Keratinocyte (primary cell): ENCODE results near the gene FAM120B. TPM values are rescaled to one million over a fixed set of nuclear protein-coding genes. Genes with fewer than 3 reads are reported as not detected.

Source experiments
- DNase-seq: peaks from one replicate; pipeline ENCODE4 v3.0.0-alpha.2; 2011; ENCODE audit warnings: low read depth, missing footprints, low spot score
- FAIRE-seq: peaks from 2 replicates; lab custom pipeline; 2011; peaks lifted over from hg19 to GRCh38; lab: Jason Lieb, UNC
- H2AFZ ChIP-seq: 2 replicates; pipeline ENCODE4 v1.6.0; 2012; ENCODE audit warnings: low read length, control low read depth, inconsistent platforms; ENCODE audit not compliant: control insufficient read depth
- H3K27ac ChIP-seq: 2 replicates; pipeline ENCODE4 v1.5.1; 2011; ENCODE audit warnings: low read length; ENCODE audit not compliant: control insufficient read depth, insufficient read depth
- H3K27me3 ChIP-seq: 3 replicates; pipeline ENCODE4 v1.6.0; 2011; ENCODE audit warnings: low read length; ENCODE audit not compliant: control insufficient read depth, insufficient read depth; ENCODE audit errors: extremely low read depth
- H3K36me3 ChIP-seq, 2 experiments: 2 replicates in 1 of 2; 3 replicates in 1 of 2; pipeline ENCODE4 v1.5.1; 2011; ENCODE audit warnings: low read length in 2 of 2, mild to moderate bottlenecking in 1 of 2; ENCODE audit not compliant: control insufficient read depth in 2 of 2, insufficient read depth in 2 of 2; ENCODE audit errors: extremely low read depth in 1 of 2
- H3K4me1 ChIP-seq: 3 replicates; pipeline ENCODE4 v1.5.1; 2011; ENCODE audit warnings: low read length; ENCODE audit not compliant: control insufficient read depth, insufficient read depth; ENCODE audit errors: extremely low read depth
- H3K4me2 ChIP-seq: 3 replicates; pipeline ENCODE4 v1.6.0; 2011; ENCODE audit warnings: low read depth, low read length; ENCODE audit not compliant: control insufficient read depth, insufficient read depth; ENCODE audit errors: extremely low read depth
- H3K4me3 ChIP-seq, 3 experiments: fragments of 200-600 bp in 1 of 3; sonication (generic) in 1 of 3; 2 replicates in 2 of 3; 3 replicates in 1 of 3; pipeline ENCODE4 v1.5.1; 2011 to 2016; ENCODE audit warnings: low read length in 3 of 3, mild to moderate bottlenecking in 3 of 3, control low read depth in 2 of 3, inconsistent platforms in 1 of 3, low read depth in 1 of 3, mixed read lengths in 1 of 3, mixed run types in 1 of 3, moderate library complexity in 1 of 3; ENCODE audit not compliant: control insufficient read depth in 2 of 3, insufficient read depth in 2 of 3; ENCODE audit errors: extremely low read depth in 1 of 3
- H3K79me2 ChIP-seq: 2 replicates; pipeline ENCODE4 v1.6.0; 2012; ENCODE audit warnings: low read length; ENCODE audit not compliant: control insufficient read depth, insufficient read depth
- H3K9ac ChIP-seq: 3 replicates; pipeline ENCODE4 v1.6.0; 2011; ENCODE audit warnings: low read length; ENCODE audit not compliant: control insufficient read depth, insufficient read depth; ENCODE audit errors: extremely low read depth
- H3K9me1 ChIP-seq: 3 replicates; pipeline ENCODE4 v1.6.0; 2011; ENCODE audit warnings: low read length; ENCODE audit not compliant: control insufficient read depth, insufficient read depth; ENCODE audit errors: extremely low read depth
- H3K9me3 ChIP-seq: 2 replicates; pipeline ENCODE4 v1.5.1; 2012; ENCODE audit warnings: low read depth, low read length; ENCODE audit not compliant: control insufficient read depth
- H4K20me1 ChIP-seq: 3 replicates; pipeline ENCODE4 v1.6.0; 2011; ENCODE audit warnings: low read length; ENCODE audit not compliant: control insufficient read depth, insufficient read depth; ENCODE audit errors: extremely low read depth
- EZH2 ChIP-seq: IDR thresholded peaks from one replicate; pipeline ENCODE4 v1.6.1; 2012; ENCODE audit warnings: inconsistent platforms, mild to moderate bottlenecking, low read length, moderate library complexity
- dilution Hi-C: fragments of 300-500 bp; cut with MboI; formaldehyde crosslinking; loops from one replicate; pipeline ENCODE4 v1.7.0; 2020; ENCODE audit warnings: low sequenced_read_pairs; ENCODE audit not compliant: extremely low pct_ligation_motif_present
- polyA plus RNA-seq, 5 experiments: library from polyadenylated mRNA; depleted of rRNA in 3 of 5; stranded (reverse) in 3 of 5; stranded (forward) in 1 of 5; unstranded in 1 of 5; fragments of >200 nt; gene quantifications; 1 replicate in 1 of 5; 2 replicates in 3 of 5; 3 replicates in 1 of 5; pipeline versions ENCODE4 v1.2.1 to v1.2.3, GENCODE V29; 2011 to 2012; ENCODE audit warnings: missing spikeins in 2 of 5, low read depth in 1 of 5, low replicate concordance in 1 of 5
- TF ChIP-seq, protein P1 (sequence below), 3 experiments: IDR thresholded peaks in 1 of 3; conservative IDR thresholded peaks in 1 of 3; optimal IDR thresholded peaks in 1 of 3; 2 replicates in 2 of 3; 3 replicates in 1 of 3; pipeline versions ENCODE3 to v1.5.1; 2011; ENCODE audit warnings: low read length in 3 of 3, mild to moderate bottlenecking in 3 of 3, moderate library complexity in 2 of 3, control low read depth in 1 of 3, inconsistent platforms in 1 of 3; ENCODE audit not compliant: insufficient read depth in 2 of 3; ENCODE audit errors: extremely low read depth in 1 of 3

FAM120B gene
- polyA plus RNA-seq, 1 donor (not counting 4 experiments of a cell fraction or from before 2014, with no cell fraction given) = 17.4 TPM

- peaks cover 26% of the 10 kb centered on the region for H3K4me1 ChIP-seq
- DNase-seq (no peak), FAIRE-seq (no peak)
- no peak overlapping the region for H3K4me3 ChIP-seq
- no peak for TF ChIP-seq EZH2
- TF ChIP-seq, protein P1, sequence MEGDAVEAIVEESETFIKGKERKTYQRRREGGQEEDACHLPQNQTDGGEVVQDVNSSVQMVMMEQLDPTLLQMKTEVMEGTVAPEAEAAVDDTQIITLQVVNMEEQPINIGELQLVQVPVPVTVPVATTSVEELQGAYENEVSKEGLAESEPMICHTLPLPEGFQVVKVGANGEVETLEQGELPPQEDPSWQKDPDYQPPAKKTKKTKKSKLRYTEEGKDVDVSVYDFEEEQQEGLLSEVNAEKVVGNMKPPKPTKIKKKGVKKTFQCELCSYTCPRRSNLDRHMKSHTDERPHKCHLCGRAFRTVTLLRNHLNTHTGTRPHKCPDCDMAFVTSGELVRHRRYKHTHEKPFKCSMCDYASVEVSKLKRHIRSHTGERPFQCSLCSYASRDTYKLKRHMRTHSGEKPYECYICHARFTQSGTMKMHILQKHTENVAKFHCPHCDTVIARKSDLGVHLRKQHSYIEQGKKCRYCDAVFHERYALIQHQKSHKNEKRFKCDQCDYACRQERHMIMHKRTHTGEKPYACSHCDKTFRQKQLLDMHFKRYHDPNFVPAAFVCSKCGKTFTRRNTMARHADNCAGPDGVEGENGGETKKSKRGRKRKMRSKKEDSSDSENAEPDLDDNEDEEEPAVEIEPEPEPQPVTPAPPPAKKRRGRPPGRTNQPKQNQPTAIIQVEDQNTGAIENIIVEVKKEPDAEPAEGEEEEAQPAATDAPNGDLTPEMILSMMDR (optimal IDR thresholded peaks at IDR 0.05 in 1 of 3, IDR thresholded peaks at IDR 0.05 in 1 of 3, conservative IDR thresholded peaks at IDR 0.05 in 1 of 3; ENCODE audit: extremely low read depth in 1 of 3, insufficient read depth in 2 of 3, low read length in 3 of 3) = no peak
- dilution Hi-C loops = no loop called here
- H3K36me3 ChIP-seq = peaks cover 33 to 34% of the 10 kb centered on the region in 2 experiments
- no peaks in the 10 kb centered on the region for H3K9me3 ChIP-seq
- no peak overlapping the region for H3K27ac ChIP-seq
- H3K9me1 ChIP-seq = no peaks in the 10 kb centered on the region
- peaks cover 8% of the 10 kb centered on the region for H4K20me1 ChIP-seq
- no peak overlapping the region for H2AFZ ChIP-seq
- no peak overlapping the region for H3K4me2 ChIP-seq
- H3K9ac ChIP-seq = no peak overlapping the region
- H3K27me3 ChIP-seq = no peaks in the 10 kb centered on the region
- H3K79me2 ChIP-seq = peaks cover 29% of the 10 kb centered on the region
Observed at GRCh38 chr6:170284126-170284773, 22.3 kb upstream of the FAM120B start.

GRCh38 chr6:170284866-170285469 is 21.6 kb upstream of the FAM120B start:
- Histone ChIP-seq H3K27me3 (no peaks in the 10 kb centered on the region), H3K27ac (no peak overlapping the region), H4K20me1 (peaks cover 8% of the 10 kb centered on the region), H3K36me3 (peaks cover 33 to 34% of the 10 kb centered on the region in 2 experiments), H3K9ac (no peak overlapping the region), H3K9me1 (no peaks in the 10 kb centered on the region), H3K4me1 (peaks cover 26% of the 10 kb centered on the region), H3K9me3 (no peaks in the 10 kb centered on the region), H2AFZ (no peak overlapping the region), H3K4me3 (no peak overlapping the region), H3K4me2 (no peak overlapping the region), H3K79me2 (peaks cover 35% of the 10 kb centered on the region)
- dilution Hi-C loops = no loop called here
- FAIRE-seq = no peak
- no peak for DNase-seq
- no peak for TF ChIP-seq EZH2
- TF ChIP-seq, protein P1 (optimal IDR thresholded peaks at IDR 0.05 in 1 of 3, IDR thresholded peaks at IDR 0.05 in 1 of 3, conservative IDR thresholded peaks at IDR 0.05 in 1 of 3; ENCODE audit: extremely low read depth in 1 of 3, insufficient read depth in 2 of 3, low read length in 3 of 3) = no peak
